ENCODE results near the gene TAF6.

Gene TAF6

DNA sequence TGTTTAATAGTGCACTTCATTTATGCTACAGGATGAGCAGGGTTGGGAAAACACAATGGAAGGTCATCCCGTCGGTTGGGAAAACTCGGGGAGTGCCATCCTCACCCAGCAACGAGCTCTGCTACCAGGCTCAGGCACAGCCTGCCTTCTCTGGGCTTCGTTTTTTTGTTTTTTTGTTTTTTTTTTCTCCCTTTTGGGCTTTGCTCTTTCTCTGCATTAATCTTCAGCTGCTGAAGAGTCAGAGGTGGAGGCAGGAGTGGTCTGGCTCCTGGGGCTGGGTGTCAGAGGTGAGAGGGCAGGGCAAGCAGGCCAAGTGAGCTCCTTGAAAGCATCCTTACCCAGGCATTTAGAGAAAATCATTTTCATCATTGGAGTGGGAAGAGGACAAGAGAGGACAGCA lies 49.2 kb downstream of the TAF6 start:
- Mint-ChIP-seq H3K36me3 (ENCODE audit: low read depth) (peaks cover 66% of the 10 kb centered on the region), H3K27ac (no peak overlapping the region), H3K4me1 (ENCODE audit: low read depth) (no peaks in the 10 kb centered on the region), H3K27me3 (ENCODE audit: low read depth) (no peaks in the 10 kb centered on the region), H3K4me3 (no peak overlapping the region), H3K9me3 (peaks cover 35% of the 10 kb centered on the region)
- no peak for DNase-seq (ENCODE audit: low spot score)

- Mint-ChIP-seq H3K27ac (no peak overlapping the region), H3K36me3 (ENCODE audit: low read depth) (peaks cover 50% of the 10 kb centered on the region), H3K4me1 (ENCODE audit: low read depth) (no peaks in the 10 kb centered on the region), H3K27me3 (ENCODE audit: low read depth) (no peaks in the 10 kb centered on the region), H3K9me3 (peaks cover 21% of the 10 kb centered on the region), H3K4me3 (no peak overlapping the region)
- no peak for DNase-seq (ENCODE audit: low spot score)
These were observed 52.2 kb downstream of the TAF6 start for GRCh38 chr7:100066953-100067352.

DNA sequence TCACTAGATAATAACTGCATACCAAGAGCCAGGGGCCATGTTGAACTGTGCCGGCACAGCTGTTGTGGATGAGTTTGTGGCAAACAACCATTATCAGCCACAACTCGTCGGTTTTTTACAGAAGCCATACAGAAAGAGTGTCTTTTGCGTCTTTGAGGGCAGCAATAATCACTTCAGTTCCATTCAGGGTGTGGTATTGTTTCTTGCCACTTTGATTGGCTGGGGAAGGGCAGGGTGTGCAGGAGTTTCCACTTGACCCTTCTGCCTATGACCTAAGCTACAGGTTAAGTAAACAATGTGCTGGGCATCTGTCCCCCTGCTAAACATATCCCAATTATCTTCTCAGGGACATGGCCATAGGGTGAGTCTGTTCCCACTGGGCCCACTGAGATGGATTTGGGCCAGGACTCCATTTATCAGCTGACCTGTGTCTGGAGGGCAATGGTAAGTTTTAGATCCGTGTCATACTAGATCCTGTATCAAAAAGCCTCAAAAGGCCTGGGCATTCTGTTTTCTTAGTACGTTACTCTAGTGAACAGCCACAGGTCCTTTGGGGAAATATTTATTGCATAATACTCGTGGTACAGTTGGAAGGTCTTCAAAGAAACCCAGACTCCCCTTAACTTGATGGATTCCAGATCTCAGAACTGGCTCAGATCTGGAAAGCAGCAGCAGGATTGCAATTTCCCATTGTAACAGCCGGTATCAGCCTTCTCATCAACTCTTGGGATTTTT lies 53.5 kb downstream of the TAF6 start:
- no peak overlapping the region for H3K4me3 Mint-ChIP-seq
- H3K27ac Mint-ChIP-seq, result no peak overlapping the region
- no peaks in the 10 kb centered on the region for H3K27me3 Mint-ChIP-seq (ENCODE audit: low read depth)
- peaks cover 42% of the 10 kb centered on the region for H3K36me3 Mint-ChIP-seq (ENCODE audit: low read depth)
- no peaks in the 10 kb centered on the region for H3K4me1 Mint-ChIP-seq (ENCODE audit: low read depth)
- DNase-seq (ENCODE audit: low spot score), result no peak
- H3K9me3 Mint-ChIP-seq, result peaks cover 7% of the 10 kb centered on the region

GRCh38 chr7:100064162-100064561 lies 55.0 kb downstream of the TAF6 start:
- H3K4me3 Mint-ChIP-seq, result no peak overlapping the region
- no peaks in the 10 kb centered on the region for H3K4me1 Mint-ChIP-seq (ENCODE audit: low read depth)
- no peaks in the 10 kb centered on the region for H3K9me3 Mint-ChIP-seq
- peaks cover 32% of the 10 kb centered on the region for H3K36me3 Mint-ChIP-seq (ENCODE audit: low read depth)
- H3K27me3 Mint-ChIP-seq (ENCODE audit: low read depth), result no peaks in the 10 kb centered on the region
- no peak for DNase-seq (ENCODE audit: low spot score)
- no peak overlapping the region for H3K27ac Mint-ChIP-seq

GRCh38 chr7:100063376-100063775 lies 55.8 kb downstream of the TAF6 start:
- Mint-ChIP-seq H3K27ac (no peak overlapping the region), H3K4me1 (ENCODE audit: low read depth) (no peaks in the 10 kb centered on the region), H3K27me3 (ENCODE audit: low read depth) (no peaks in the 10 kb centered on the region), H3K9me3 (no peaks in the 10 kb centered on the region), H3K4me3 (no peak overlapping the region), H3K36me3 (ENCODE audit: low read depth) (peaks cover 32% of the 10 kb centered on the region)
- no peak for DNase-seq (ENCODE audit: low spot score)

DNA sequence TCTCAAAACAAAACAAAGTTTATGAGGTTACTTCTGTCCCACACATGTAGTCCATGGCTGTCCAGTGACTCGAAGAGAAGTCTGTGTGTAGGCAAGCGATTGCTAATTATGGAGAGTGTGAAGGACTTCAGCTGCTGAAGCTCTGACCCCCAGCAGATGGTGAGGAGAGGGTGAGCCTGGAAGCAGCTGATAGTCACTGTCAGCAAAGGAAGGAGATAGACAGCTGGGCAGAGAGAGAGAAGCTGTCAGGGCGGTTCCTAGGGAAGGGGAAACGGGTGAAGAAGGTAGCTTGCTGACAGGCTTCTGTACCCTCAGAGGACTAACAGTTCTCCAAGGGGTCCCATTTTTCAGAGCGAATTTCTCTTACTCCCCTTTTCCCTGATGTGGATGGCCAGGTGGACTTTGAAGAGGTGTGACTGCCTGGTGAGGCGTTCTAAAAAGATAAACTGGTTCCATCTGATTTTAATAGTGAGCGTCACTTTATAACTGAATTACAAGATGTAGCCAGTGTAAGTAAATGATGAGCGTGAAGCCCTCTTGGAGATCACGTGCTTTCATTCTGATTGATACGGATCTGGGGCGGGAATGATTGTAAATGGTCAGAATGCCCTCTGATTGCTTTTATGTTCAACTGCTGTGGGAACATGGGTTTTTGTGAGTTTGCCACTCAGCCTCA lies 57.5 kb downstream of the TAF6 start:
- no peaks in the 10 kb centered on the region for H3K4me1 Mint-ChIP-seq (ENCODE audit: low read depth)
- H3K36me3 Mint-ChIP-seq (ENCODE audit: low read depth), result peaks cover 30% of the 10 kb centered on the region
- DNase-seq (ENCODE audit: low spot score), result no peak
- no peak overlapping the region for H3K4me3 Mint-ChIP-seq
- peak overlapping the region; percentile 8 for H3K27ac Mint-ChIP-seq
- no peaks in the 10 kb centered on the region for H3K9me3 Mint-ChIP-seq
- no peaks in the 10 kb centered on the region for H3K27me3 Mint-ChIP-seq (ENCODE audit: low read depth)

DNA sequence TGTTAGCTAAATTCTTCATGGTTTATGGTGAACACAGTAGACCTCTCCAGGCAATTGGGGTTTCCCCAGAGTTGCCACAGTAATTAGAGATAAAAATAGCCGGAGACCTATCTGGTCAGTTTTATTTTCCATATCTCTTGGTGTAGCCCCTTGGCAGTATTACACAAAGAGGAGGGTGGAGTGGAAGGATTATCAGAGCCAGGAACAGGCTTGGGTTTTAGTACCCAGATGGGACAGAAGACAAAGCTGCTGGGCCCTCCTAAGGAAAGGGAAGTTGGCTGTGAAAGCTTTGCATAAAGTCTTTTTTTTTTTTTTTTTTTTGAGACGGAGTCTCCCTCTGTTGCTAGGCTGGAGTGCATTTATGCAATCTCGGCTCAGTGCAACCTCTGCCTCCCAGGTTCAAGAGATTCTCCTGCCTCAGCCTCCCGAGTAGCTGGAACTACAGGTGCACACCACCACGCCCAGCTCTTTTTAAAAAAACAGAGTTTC lies 59.9 kb downstream of the TAF6 start:
- H3K27ac Mint-ChIP-seq, result no peak overlapping the region
- no peak for DNase-seq (ENCODE audit: low spot score)
- H3K4me3 Mint-ChIP-seq, result no peak overlapping the region
- H3K27me3 Mint-ChIP-seq (ENCODE audit: low read depth), result no peaks in the 10 kb centered on the region
- H3K4me1 Mint-ChIP-seq (ENCODE audit: low read depth), result no peaks in the 10 kb centered on the region
- H3K36me3 Mint-ChIP-seq (ENCODE audit: low read depth), result peaks cover 17% of the 10 kb centered on the region
- H3K9me3 Mint-ChIP-seq, result no peaks in the 10 kb centered on the region

All from T-helper 2 cell treated with Interferon-gamma antibody and Interleukin-4, amounts not matched to agents 5 μg/mL and 100 μg/mL, for 36 hours (primary cell).